Nephron progenitor cell (in vitro differentiated cells): Measurements from ENCODE around the gene STOX2.
"Not testable (repeated sequence)": the region's sequence is repeated elsewhere in the genome, so short reads cannot be mapped to it uniquely, and the experiment has no call there.

Experiments
- DNase-seq: peaks from one replicate; pipeline ENCODE4 v3.0.0; 2021
- H3K27ac Mint-ChIP-seq: 2 replicates; pipeline ENCODE4 v1.8.0; 2021; ENCODE audit warnings: mild to moderate bottlenecking, moderate library complexity, mixed read lengths
- H3K27me3 Mint-ChIP-seq: 2 replicates; pipeline ENCODE4 v1.8.0; 2021; ENCODE audit warnings: mild to moderate bottlenecking, low read depth, mixed read lengths; ENCODE audit not compliant: poor library complexity
- H3K36me3 Mint-ChIP-seq: 2 replicates; pipeline ENCODE4 v1.8.0; 2021; ENCODE audit warnings: low read depth, mixed read lengths
- H3K4me1 Mint-ChIP-seq: 2 replicates; pipeline ENCODE4 v1.8.0; 2021; ENCODE audit warnings: mixed read lengths
- H3K4me3 Mint-ChIP-seq: 2 replicates; pipeline ENCODE4 v1.8.0; 2021; ENCODE audit warnings: mild to moderate bottlenecking, moderate library complexity, mixed read lengths
- H3K9me3 Mint-ChIP-seq: 2 replicates; pipeline ENCODE4 v1.8.0; 2021; ENCODE audit warnings: mild to moderate bottlenecking, moderate library complexity, mixed read lengths
- TF ChIP-seq, protein P1 (sequence below): fragments of 200-600 bp; sonication (generic); IDR thresholded peaks from 2 replicates; pipeline ENCODE4 v1.5.0; 2021; ENCODE audit warnings: antibody characterized with exemption

The STOX2 gene

DNA sequence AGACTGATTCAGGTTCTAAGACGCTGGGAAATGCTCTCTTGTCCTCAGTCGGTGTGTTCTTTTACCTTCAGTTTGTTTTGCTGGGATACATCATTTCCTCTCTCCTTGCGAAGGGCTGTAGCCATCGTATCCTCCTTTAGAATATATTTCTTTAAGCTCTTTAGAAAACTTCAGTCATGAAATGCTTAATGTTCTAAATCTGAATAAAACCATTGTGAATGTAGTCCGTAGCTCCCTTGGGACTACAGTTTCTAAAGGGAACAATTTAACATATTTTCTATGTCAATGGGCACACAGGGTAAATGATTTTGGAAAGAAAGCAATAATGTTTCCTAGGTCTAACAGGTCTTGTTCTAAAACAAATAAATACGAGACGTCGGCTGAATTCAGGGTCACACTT is 40.6 kb downstream of the STOX2 start:
- DNase-seq: no peak
- no peak overlapping the region for H3K4me3 Mint-ChIP-seq
- H3K9me3 Mint-ChIP-seq: no peaks in the 10 kb centered on the region

DNA sequence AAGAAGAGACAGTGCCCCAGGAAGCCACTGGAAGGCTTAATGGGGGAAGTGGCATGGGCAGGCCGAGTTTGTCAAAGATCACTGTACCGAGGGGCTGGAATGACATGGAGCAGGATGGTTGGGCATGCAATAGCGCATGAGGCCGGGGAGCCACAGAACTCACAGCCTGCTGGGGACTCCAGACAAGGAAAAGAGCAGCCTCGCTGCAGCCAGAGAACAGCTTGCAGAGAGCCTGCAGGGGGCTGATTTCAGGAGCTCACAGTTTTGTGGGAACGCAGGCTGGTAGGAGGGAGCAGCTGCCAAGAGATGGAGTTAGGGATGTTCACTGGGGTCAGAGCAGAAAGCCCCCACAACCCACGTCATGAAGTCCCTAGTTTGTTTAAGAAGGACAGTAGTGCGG is 45.4 kb downstream of the STOX2 start:
- Mint-ChIP-seq H3K27ac (peak overlapping the region; percentile 84), H3K36me3 (peaks cover 27% of the 10 kb centered on the region), H3K4me1 (peaks cover 16% of the 10 kb centered on the region), H3K4me3 (no peak overlapping the region), H3K9me3 (peaks cover 4% of the 10 kb centered on the region), H3K27me3 (peaks cover 5% of the 10 kb centered on the region)
- no peak for DNase-seq
- TF ChIP-seq, protein P1, sequence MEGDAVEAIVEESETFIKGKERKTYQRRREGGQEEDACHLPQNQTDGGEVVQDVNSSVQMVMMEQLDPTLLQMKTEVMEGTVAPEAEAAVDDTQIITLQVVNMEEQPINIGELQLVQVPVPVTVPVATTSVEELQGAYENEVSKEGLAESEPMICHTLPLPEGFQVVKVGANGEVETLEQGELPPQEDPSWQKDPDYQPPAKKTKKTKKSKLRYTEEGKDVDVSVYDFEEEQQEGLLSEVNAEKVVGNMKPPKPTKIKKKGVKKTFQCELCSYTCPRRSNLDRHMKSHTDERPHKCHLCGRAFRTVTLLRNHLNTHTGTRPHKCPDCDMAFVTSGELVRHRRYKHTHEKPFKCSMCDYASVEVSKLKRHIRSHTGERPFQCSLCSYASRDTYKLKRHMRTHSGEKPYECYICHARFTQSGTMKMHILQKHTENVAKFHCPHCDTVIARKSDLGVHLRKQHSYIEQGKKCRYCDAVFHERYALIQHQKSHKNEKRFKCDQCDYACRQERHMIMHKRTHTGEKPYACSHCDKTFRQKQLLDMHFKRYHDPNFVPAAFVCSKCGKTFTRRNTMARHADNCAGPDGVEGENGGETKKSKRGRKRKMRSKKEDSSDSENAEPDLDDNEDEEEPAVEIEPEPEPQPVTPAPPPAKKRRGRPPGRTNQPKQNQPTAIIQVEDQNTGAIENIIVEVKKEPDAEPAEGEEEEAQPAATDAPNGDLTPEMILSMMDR: no peak

More for the DNA sequence above, 40.6 kb downstream of the STOX2 start:
- Mint-ChIP-seq H3K36me3 (peaks cover 23% of the 10 kb centered on the region), H3K4me1 (peaks cover 13% of the 10 kb centered on the region), H3K27ac (no peak overlapping the region), H3K27me3 (peaks cover 5% of the 10 kb centered on the region)
- TF ChIP-seq, protein P1: no peak

DNA sequence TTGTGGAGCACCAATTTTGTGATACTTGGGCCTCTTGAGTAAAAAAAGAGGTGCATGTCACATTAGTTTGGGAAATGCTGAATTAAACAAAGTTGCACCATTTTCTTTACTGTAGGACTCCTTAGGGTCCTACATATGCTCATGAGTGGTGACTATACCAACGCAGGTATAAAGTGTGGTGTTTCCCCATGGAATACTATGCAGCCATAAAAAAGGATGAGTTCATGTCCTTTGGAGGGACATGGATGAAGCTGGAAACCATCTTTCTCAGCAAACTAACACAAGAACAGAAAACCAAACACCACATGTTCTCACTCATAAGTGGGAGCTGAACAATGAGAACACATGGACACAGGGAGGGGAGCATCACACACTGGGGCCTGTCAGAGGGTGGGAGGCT is 47.5 kb downstream of the STOX2 start:
- peaks cover 26% of the 10 kb centered on the region for H3K4me1 Mint-ChIP-seq
- H3K36me3 Mint-ChIP-seq: peaks cover 27% of the 10 kb centered on the region
- not testable (repeated sequence) for DNase-seq, H3K27ac Mint-ChIP-seq, H3K4me3 Mint-ChIP-seq, H3K27me3 Mint-ChIP-seq, H3K9me3 Mint-ChIP-seq

DNA sequence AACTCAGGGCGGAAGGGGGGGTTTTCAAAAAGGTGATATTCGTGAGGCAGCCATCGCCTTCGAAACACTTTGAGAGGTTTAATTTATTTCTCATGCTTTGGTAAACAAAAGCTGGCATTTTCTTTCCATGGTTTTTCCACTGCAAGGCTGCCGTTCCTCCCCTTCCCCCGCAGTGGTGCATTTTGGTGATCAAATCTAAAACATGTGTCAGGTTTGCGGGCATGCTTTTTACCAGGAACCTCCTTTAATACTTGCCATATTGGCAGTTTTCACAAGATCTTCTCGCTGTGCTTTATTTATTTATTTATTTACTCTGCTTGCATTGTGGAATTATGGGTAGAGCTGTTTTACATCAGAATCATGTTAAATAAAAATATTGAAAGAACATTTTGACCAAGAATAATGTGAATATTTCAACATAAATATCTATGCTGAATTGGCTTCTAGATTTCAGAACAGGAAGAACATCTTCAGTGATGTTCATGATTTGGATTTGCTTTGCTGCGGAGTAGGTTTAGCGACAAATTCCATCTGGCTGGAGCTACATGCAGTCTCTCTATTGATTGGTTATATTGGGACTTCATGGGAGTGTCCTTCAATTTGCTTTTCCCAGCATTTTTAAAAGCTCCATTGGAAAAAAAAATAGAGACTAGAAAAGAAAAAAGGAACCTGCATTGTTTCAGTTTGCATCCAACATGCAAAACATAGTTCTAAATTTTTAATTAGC is 54.4 kb downstream of the STOX2 start:
- H3K36me3 Mint-ChIP-seq: peaks cover 6% of the 10 kb centered on the region
- no peaks in the 10 kb centered on the region for H3K27me3 Mint-ChIP-seq
- TF ChIP-seq, protein P1: no peak
- no peak overlapping the region for H3K4me3 Mint-ChIP-seq
- H3K9me3 Mint-ChIP-seq: peaks cover 4% of the 10 kb centered on the region
- H3K27ac Mint-ChIP-seq: no peak overlapping the region
- no peak for DNase-seq
- peaks cover 37% of the 10 kb centered on the region for H3K4me1 Mint-ChIP-seq

DNA sequence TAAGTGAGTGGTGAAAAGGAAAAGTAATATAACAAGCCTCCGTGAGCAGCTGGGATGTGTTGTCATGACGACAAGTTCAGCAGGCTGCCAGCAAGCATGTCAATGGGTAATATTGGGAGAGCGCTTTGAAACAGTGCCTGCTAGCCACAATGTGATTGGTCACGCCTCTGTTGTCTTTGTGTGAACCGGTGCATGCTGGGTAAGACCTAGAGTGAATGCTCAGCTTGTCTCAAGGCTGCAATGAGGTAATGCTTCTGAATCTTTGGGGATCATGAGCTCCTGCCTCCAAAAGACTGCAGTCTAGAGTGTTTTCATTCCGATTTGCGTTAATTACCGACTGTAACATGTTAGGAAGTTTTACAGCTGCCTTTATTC is 54.9 kb downstream of the STOX2 start:
- H3K9me3 Mint-ChIP-seq: peaks cover 2% of the 10 kb centered on the region
- DNase-seq: peak; percentile 49
- TF ChIP-seq, protein P1: no peak
- H3K4me3 Mint-ChIP-seq: no peak overlapping the region
- H3K27me3 Mint-ChIP-seq: no peaks in the 10 kb centered on the region
- no peak overlapping the region for H3K27ac Mint-ChIP-seq
- H3K36me3 Mint-ChIP-seq: peaks cover 4% of the 10 kb centered on the region
- peaks cover 35% of the 10 kb centered on the region for H3K4me1 Mint-ChIP-seq

DNA sequence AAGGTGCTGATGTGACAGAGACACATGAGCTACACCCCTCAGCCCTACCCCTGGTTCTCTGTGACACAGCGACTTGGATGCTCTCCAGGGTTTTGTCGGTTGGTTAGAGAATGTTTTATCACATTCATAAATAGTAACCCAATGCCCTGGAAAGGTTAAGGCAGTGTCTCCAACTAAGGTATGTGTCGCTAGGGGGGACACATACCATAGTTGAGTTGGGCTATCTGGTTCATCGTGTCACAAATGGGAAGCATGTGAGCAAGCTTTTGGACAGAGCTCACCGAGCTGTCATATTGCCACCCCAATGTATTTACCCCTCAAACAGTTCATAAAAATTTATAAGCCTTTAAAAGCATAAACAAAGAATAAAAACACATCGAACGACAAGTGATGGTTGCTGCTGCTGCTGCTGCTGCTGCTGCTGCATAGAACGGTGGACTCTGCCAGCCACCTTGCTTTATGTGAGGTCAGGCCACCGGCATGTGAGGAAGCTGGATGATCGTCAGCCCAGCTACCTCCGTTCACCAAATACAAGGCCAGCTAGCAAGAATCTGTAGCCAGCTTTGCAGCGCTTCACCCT is 55.9 kb downstream of the STOX2 start:
- no peaks in the 10 kb centered on the region for H3K36me3 Mint-ChIP-seq
- H3K27me3 Mint-ChIP-seq: no peaks in the 10 kb centered on the region
- no peaks in the 10 kb centered on the region for H3K9me3 Mint-ChIP-seq
- H3K4me3 Mint-ChIP-seq: no peak overlapping the region
- H3K27ac Mint-ChIP-seq: no peak overlapping the region
- no peak for DNase-seq
- TF ChIP-seq, protein P1: no peak
- H3K4me1 Mint-ChIP-seq: peaks cover 25% of the 10 kb centered on the region
